HEK293T (cell line): ENCODE data around the gene HSD17B7.

Experiments
- BHLHE40 ChIP-seq: fragments of 450-650 bp; IDR thresholded peaks from 2 replicates; pipeline ENCODE4 v1.6.1; 2016; ENCODE audit warnings: mild to moderate bottlenecking, moderate library complexity, borderline replicate concordance
- LEF1 ChIP-seq: fragments of 450-650 bp; IDR thresholded peaks from 2 replicates; pipeline ENCODE4 v1.6.1; 2017; ENCODE audit warnings: mild to moderate bottlenecking, borderline replicate concordance
- SUZ12 ChIP-seq: fragments of 450-650 bp; IDR thresholded peaks from 2 replicates; pipeline ENCODE4 v1.6.1; 2016; ENCODE audit warnings: mild to moderate bottlenecking

- no peak for TF ChIP-seq LEF1
- no peak for TF ChIP-seq BHLHE40
- no peak for TF ChIP-seq SUZ12
These were observed 53.7 kb downstream of the HSD17B7 start for GRCh38 chr1:162844153-162844552.
